ENCODE data around the gene ISCA2. TPM values are rescaled to one million over a fixed set of nuclear protein-coding genes. Genes with fewer than 3 reads are reported as not detected.
A peak's percentile ranks its signal among the peaks of the same experiment; 100 is the strongest.

The ISCA2 gene
- total RNA-seq, 1 donor from 2014 or later = 35.3 TPM

DNA sequence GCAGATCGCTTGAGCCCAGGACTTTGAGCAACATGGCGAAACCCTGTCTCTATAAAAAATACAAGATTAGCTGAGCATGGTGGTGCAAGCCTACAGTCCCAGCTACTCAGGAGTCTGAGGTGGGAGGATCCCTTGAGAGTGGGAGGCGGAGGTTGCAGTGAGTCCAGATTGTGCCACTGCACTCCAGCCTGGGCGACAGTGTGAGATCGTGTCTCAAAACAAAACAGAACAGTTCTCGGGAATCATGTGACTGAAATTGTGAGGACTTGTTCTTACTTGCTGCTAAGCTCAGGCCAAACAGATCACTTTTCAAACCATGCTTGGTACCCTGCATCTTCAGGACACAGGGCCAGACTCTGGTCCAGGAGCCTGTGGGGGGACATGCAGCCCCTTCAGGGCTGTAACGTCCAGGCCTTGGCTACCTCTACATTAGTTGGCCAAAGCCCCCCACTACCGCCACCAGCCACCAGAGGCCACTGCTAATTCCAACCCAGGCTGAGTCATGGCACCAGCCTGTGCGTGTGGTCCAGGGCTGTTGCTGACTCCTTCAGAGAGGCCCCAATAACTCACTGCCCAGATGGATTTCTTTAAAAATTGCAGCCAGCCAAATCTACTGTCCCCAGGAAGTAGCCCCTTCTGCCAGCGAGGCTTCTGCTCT, 34.1 kb upstream of the ISCA2 start:
- no peak for TF ChIP-seq CTCF (IDR thresholded peaks at IDR 0.05)
- peak; percentile 68 for ATAC-seq (ENCODE audit: low read depth)
- Mint-ChIP-seq H3K9me3 (no peaks in the 10 kb centered on the region), H3K4me3 (no peak overlapping the region), H3K27ac (no peak overlapping the region), H3K27me3 (peaks cover 11% of the 10 kb centered on the region), H3K4me1 (no peaks in the 10 kb centered on the region), H3K36me3 (ENCODE audit: low read depth) (no peaks in the 10 kb centered on the region)
- intact Hi-C loops (cut with micrococcal nuclease) = no loop called here
- ChIA-PET POLR2A (no interaction called here), CTCF (no interaction called here)
- no peak for DNase-seq

DNA sequence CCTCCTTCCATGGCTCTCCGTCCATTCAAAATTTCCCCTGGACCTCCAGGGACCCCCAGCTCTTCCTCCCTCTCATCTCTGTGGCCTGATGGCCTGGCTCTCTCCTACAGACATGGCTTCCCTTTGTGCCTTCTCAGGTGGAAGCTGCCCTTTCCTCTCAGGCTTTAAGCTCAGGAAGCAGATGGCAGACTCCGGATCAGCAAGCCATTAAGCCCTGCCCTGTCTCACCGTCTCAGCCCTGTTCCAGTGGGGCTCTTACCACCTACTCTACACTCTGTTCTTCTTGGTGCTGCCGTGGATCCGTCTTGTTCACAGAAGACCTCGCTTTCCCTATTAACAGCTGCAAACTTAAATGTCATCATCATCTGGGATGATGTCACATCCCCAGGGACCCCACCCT, 33.6 kb upstream of the ISCA2 start:
- intact Hi-C loops (cut with micrococcal nuclease) = no loop called here
- ATAC-seq (ENCODE audit: low read depth) (no peak), DNase-seq (no peak)
- ChIA-PET CTCF (interaction anchor here (0.9 to 1.1 kb wide), 2 partner anchors 41 to 96 kb away, joined by 3 read pairs; no protein-coding TSS in a partner anchor), POLR2A (interaction anchor here (0.9 kb wide), 1 partner anchor 59 kb away, joined by 3 read pairs; no protein-coding TSS in a partner anchor)
- no peaks in the 10 kb centered on the region for H3K36me3 Mint-ChIP-seq (ENCODE audit: low read depth)
- no peaks in the 10 kb centered on the region for H3K4me1 Mint-ChIP-seq
- H3K27me3 Mint-ChIP-seq = peaks cover 11% of the 10 kb centered on the region
- H3K9me3 Mint-ChIP-seq = no peaks in the 10 kb centered on the region
- no peak for TF ChIP-seq CTCF (IDR thresholded peaks at IDR 0.05)
- H3K4me3 Mint-ChIP-seq = no peak overlapping the region
- no peak overlapping the region for H3K27ac Mint-ChIP-seq

- no peaks in the 10 kb centered on the region for H3K4me1 Mint-ChIP-seq
- DNase-seq = no peak
- ATAC-seq (ENCODE audit: low read depth) = no peak
- H3K36me3 Mint-ChIP-seq (ENCODE audit: low read depth) = no peaks in the 10 kb centered on the region
- no peaks in the 10 kb centered on the region for H3K9me3 Mint-ChIP-seq
- ChIA-PET POLR2A (no interaction called here), CTCF (no interaction called here)
- H3K27ac Mint-ChIP-seq = no peak overlapping the region
- no peak for TF ChIP-seq CTCF (IDR thresholded peaks at IDR 0.05)
- intact Hi-C loops (cut with micrococcal nuclease) = no loop called here
- H3K4me3 Mint-ChIP-seq = no peak overlapping the region
- H3K27me3 Mint-ChIP-seq = peaks cover 8% of the 10 kb centered on the region
Measured at GRCh38 chr14:74462993-74463392, 30.6 kb upstream of the ISCA2 start.

- TF ChIP-seq CTCF (IDR thresholded peaks at IDR 0.05) = no peak
- ATAC-seq (ENCODE audit: low read depth) (no peak), DNase-seq (no peak)
- H3K27ac Mint-ChIP-seq = no peak overlapping the region
- no peaks in the 10 kb centered on the region for H3K4me1 Mint-ChIP-seq
- H3K9me3 Mint-ChIP-seq = no peaks in the 10 kb centered on the region
- ChIA-PET CTCF (no interaction called here), POLR2A (no interaction called here)
- no peak overlapping the region for H3K4me3 Mint-ChIP-seq
- intact Hi-C loops (cut with micrococcal nuclease) = no loop called here
- no peaks in the 10 kb centered on the region for H3K36me3 Mint-ChIP-seq (ENCODE audit: low read depth)
- peaks cover 8% of the 10 kb centered on the region for H3K27me3 Mint-ChIP-seq
Measured at GRCh38 chr14:74463697-74464096, 29.9 kb upstream of the ISCA2 start.

DNA sequence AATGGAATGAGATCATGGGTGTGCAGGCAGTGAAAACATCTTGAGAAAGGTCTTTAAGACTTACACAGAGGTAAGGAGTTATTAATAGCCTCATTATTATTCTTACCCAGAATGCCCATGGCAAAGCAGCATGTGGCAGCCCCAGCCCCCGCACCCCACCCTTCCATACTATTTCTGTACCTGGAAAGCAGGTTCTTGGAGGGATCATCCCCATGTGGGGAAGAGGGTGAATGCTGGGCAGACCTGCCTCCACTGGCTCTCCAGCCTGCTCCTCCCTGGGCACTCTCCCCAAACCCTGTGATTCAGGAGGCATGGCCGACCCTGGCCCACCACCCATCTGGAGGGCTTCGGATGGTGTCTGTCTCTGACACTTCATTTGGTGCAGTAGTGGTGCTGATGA, 28.8 kb upstream of the ISCA2 start:
- TF ChIP-seq CTCF (IDR thresholded peaks at IDR 0.05) = no peak
- CTCF ChIA-PET = no interaction called here
- no peaks in the 10 kb centered on the region for H3K9me3 Mint-ChIP-seq
- POLR2A ChIA-PET = no interaction called here
- H3K27ac Mint-ChIP-seq = no peak overlapping the region
- DNase-seq (no peak), ATAC-seq (ENCODE audit: low read depth) (no peak)
- H3K27me3 Mint-ChIP-seq = peaks cover 8% of the 10 kb centered on the region
- intact Hi-C loops (cut with micrococcal nuclease) = no loop called here
- H3K4me1 Mint-ChIP-seq = no peaks in the 10 kb centered on the region
- H3K36me3 Mint-ChIP-seq (ENCODE audit: low read depth) = no peaks in the 10 kb centered on the region
- no peak overlapping the region for H3K4me3 Mint-ChIP-seq
